Activated gamma-delta T cell treated with Interleukin-2 at 50 U/mL for 16 hours (primary cell): Measurements from ENCODE around the gene CELF4.

Experiments used
- DNase-seq: peaks from one replicate; pipeline ENCODE4 v3.0.0-alpha.2; 2020

The CELF4 gene

GRCh38 chr18:37304012-37304680 is 261.5 kb downstream of the CELF4 start:
- DNase-seq: no peak

DNA sequence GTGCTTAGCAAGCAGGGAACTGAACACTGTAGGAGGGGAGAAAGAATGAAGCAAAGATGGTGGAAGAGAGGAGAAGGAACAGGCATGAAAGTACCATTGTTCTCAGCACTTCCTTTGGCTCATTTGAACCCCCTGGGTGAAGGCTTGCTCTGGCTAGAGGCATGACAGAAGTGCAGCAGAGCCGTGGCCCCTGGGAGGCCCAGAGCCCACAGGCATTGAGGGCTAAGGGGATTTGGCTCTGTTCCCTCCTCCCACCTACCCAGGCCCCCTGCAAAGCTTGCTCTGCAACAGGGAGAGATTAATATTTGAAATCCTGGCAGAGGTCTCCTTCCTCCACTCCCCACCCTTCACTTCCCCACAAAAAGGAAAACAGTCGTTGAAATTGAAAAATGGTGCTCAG is 262.6 kb downstream of the CELF4 start:
- DNase-seq: no peak

- DNase-seq: no peak
Measured at GRCh38 chr18:37302519-37302918, 263.1 kb downstream of the CELF4 start.

DNA sequence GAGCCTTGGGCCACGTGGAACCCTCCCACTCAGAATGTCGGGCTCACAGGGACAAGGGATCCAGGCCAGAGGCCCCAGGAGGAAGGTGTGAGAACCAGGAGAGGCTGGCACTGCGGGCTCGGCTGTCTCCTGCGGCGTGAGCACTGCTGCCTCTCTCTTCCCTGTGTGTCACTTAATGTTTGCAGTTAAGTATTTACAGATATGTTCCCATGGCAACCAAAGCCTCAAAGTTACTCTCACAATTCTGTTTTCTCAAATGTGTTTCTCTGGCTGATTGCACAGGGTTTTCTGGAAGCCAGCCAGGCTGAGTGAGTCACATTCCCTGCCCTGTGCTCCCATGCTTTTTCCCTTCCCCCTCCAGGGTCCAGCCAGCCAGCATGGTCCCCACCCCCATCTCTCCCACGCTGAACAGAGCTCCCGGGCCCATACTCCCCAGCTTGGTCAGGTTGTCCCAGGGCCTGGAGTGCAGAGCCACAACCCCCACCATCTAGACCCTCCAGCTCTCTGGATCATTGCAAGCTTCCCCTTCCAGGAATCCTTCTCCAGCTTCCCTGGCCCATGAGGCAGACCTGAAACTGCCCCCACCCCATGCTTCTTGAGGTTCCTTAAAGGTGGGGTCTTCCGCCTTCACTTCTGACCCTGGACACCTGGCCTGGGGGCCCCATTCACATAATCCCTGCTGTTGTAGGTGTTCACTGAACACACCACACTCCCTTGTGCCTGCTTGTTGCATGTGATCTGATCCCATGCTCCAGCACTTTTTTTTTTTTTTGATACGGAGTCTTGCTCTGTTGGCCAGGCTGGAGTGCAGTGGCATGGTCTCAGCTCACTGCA is 265.9 kb downstream of the CELF4 start:
- no peak for DNase-seq

DNA sequence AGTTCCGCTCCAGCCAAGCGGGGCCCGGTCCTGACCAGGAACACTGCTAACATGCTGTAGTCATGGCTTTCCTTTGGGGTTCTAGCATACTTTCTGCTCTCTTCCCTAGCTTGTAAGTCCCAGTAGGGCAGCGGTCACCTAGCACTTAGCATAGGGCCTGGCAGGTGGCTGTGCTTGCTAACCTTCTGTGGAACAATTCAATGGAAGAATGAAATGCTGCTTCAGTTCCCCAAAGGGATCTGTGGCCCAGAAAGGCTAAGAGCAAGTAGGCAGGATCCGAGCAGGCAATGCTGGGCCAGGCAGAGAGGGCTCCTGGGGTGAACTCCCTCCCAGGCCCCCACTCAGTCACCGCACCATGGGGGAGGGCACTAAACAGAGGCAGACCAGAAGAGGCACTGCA is 266.8 kb downstream of the CELF4 start:
- no peak for DNase-seq

DNA sequence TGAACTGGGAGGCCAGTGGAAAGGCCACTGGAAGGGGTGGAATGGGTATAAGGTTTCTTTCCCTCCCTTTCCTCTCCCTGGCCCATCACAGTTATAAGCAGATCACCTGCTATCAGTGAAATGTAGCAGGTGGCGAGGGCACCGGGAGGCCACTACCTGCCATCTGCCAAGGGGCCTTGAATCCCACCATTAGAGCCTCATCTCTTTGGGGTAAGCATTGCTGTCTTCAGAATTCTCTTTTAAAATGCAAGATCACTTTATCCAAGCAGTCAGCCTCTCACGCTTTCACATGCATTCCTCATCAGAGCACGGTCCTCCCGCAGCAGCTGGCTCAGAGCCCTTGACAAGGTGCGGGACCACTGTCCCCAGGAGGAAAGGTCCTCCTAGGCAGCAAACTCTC is 268.5 kb downstream of the CELF4 start:
- no peak for DNase-seq

DNA sequence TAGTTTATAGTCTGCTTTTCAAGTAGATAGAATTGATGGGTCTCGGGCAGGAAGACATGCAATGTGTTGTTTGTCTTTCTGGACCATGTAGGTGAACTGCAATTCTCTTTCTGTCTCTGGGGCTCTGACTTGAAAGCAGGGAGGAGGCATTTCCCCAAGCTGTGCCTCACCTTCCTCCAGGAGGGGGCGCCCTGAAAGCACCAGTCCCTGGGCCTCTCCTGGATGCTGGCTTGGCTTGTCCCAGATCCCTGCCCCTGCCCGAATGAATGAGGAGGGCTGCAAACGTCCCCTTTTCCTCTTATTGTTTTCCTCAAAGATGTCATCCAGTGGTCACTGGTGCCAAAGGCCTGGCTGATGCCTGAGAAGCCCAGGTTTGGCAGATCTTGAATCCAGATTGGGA is 270.6 kb downstream of the CELF4 start:
- no peak for DNase-seq

DNA sequence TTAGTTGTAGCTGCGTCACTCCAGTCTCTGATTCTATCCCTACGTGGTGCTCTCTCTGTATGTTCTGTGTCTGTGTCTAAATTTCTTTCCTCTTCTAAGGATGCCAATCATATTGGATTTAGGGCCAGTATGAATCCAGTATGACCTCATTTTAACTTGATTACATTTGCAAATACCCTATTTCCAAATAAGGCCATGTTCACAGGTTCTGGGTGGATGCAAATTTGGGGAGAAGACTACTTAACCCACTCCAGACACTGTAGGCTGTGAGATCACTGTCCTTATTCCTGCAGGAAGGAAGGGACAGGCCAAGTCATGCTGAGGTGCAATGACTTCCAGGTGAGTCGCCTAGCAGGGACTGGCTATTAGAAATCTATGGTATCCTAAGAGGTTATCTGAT is 272.2 kb downstream of the CELF4 start:
- no peak for DNase-seq

- DNase-seq: no peak
Measured at GRCh38 chr18:37289423-37289822, 276.2 kb downstream of the CELF4 start.

GRCh38 chr18:37287601-37288000 is 278.0 kb downstream of the CELF4 start:
- DNase-seq: no peak

DNA sequence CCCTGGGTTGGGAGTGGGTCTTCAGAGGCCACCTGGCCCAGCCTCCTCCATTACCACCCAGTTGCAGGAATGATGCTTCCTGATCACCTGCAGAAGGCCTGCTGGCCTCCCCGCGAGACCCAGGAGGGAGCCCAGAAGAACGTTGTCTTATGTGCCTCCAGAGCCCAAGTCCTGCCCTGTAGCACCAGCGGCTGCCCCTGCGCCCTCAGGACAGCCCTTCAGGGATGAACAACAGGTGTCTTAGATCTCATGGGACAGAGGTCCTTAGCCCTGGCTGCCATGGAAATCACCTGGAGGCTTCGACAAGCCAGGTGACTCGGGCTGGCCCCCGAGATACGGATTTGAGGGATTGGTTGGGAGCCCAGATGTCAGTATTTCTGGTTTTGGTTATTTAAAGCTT is 278.8 kb downstream of the CELF4 start:
- no peak for DNase-seq

DNA sequence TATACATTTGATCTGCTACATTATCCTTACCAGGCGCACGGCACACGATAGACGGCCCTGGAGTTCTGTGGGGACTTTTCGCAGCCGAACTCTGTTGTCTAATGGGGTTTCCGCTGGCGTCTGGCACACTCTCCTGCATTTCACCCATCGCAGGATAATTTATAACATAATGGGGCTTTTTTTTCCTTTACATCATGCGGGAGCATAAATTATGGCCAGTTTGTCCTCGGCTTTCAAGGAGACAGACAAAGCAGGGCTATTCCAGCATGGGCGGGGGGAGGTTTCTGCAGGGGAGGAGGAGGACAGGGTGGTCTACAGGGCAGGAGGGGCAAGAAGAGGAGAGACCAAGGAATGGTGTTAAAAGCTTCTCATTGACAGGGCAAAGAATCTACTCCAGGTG is 279.8 kb downstream of the CELF4 start:
- DNase-seq: no peak

DNA sequence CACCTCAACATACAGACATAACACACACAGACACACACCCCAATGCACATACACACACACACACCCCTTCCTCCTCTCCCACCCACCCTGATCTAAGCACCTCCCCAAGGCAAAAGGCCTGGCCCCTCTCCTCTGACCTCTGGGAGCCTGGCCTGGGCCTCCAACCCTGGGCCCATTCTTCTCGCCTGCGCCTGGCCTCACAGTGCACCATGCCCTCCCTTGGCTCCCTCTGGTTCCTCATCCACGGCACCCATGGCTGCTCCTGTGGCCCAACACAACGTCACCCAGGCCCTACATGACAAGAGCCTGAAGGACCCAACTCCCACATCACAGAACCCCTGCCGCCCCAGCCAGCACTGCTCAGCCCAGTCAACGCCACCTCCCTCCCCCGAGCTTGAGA is 281.3 kb downstream of the CELF4 start:
- DNase-seq: no peak

DNA sequence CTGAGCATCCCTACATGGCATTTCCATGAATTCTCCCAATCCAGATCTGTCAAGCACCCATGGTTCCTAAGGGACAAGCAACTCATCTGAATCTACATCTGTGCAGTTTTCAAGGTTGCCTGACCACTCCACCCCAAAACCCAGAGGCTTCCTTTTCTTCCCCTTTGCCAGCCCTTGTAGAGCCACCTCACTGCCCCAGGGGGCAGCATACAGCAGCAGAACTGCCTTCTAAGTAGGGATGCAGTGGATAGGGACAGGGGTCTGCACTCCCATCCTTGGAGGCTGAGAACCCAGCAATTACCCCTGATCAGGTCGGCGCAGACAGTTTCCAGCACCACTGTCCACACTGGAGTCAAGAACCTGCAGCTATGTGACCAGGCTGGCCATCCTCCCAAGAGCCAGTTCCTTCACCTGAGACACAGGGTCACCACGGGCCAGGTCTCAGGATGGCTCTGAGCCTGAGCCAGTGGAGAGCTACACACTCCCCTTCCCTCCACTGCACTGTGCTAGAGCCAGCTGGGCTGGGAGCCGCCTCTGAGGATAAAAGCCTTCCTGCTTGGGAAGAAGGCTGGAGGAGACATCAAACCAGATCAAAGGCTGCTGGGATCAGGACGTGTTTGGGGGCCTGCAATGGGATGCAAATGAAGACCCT is 283.1 kb downstream of the CELF4 start:
- no peak for DNase-seq

GRCh38 chr18:37280701-37281393 is 284.8 kb downstream of the CELF4 start:
- DNase-seq: no peak

DNA sequence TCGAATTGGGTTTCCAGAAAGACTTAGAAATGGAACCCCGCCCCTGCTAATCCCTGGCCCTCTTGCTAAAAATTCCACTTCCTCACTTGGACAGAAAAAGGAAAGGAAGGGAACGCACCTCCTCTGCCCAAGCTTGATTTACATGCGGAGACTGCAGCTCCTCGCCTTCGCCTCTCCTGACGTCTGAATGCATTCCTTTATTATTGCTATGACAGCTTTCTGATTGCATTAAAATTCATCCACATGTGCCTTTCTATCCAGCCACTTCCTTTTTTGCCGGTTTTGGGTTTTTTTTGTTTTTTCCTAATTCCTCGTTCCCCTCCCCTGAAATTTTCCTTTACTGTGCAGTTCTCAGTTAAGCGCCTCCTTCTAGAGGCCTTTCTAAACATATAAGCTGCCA is 287.8 kb downstream of the CELF4 start:
- no peak for DNase-seq

GRCh38 chr18:37276111-37276890 is 289.3 kb downstream of the CELF4 start:
- DNase-seq: no peak

DNA sequence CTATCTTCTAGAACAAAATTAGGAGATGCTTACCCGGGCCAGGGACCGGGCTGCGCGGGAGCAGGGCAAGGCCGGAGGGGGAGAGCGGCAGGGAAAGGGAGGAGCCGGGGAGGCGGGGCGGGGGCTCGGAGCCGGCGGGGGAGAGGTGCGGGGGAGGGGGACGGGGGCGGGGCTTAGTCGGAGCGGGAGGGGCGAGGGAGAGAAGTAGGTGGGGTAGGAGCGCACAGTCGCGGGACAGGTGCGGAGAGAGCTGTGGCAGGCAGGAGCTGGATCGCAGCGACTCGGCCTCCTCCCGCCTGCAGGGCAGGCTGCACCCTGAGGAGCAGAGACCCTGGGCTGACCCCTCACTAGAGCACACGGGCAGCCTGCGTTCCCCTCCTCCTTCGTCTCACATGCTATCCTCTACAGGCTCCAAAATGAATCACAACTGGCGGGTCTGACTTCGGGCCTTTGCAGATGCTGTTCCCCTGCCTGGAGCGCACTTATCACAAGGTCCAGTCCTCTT is 290.3 kb downstream of the CELF4 start:
- DNase-seq: no peak

- DNase-seq: no peak
Measured at GRCh38 chr18:37274309-37275236, 291.0 kb downstream of the CELF4 start.

DNA sequence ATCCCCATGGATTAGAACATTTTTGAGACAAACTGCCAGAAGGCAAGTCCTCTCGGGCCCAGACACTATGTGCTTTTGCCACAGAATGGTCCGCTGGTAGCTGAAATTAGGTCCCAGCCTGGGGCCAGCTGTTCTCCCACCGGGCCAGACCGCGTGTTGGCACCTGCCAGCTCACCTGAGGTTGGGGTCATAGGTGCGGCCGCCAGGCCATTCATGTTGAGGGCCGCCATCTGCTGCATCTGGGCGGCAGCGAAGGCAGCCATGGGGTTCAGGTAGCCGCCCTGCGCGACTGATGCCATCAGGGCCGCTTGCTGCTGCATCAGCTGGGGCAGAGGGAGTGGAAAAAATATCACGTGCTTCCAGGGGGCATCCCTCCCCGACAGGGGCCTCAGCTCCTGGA is 292.8 kb downstream of the CELF4 start:
- DNase-seq: no peak

DNA sequence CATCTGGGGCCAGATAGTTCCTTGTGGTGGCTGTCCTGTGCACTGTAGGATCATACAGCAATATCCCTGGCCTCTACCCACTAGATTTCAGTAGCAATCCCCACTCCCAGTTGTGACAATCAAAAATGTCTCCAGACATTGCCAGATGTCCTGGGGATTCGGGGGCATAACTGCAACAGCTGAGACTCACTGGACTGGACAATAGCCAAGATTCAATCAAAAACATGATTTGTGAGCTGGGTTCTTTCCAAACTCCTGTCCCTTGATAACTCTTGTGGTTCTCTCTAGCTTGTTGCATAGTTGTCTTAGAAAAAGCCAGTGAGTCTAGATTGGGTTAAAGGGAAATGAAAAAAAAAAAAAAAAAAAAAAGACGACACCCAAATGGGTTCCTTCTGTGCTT is 293.4 kb downstream of the CELF4 start:
- DNase-seq: no peak
